HG03139 (cell line): ENCODE measurements around the gene CDKN1B.
"Not testable (repeated sequence)": the region's sequence is repeated elsewhere in the genome, so short reads cannot be mapped to it uniquely, and the experiment has no call there.

Experiments
- ATAC-seq: cut with Tn5 transposase; IDR thresholded peaks from one replicate; pipeline ENCODE4 v1.9.1; 2021; ENCODE audit not compliant: unreplicated experiment

Gene CDKN1B

GRCh38 chr12:12723681-12724420 lies 6.7 kb downstream of the CDKN1B start:
- ATAC-seq = no peak

DNA sequence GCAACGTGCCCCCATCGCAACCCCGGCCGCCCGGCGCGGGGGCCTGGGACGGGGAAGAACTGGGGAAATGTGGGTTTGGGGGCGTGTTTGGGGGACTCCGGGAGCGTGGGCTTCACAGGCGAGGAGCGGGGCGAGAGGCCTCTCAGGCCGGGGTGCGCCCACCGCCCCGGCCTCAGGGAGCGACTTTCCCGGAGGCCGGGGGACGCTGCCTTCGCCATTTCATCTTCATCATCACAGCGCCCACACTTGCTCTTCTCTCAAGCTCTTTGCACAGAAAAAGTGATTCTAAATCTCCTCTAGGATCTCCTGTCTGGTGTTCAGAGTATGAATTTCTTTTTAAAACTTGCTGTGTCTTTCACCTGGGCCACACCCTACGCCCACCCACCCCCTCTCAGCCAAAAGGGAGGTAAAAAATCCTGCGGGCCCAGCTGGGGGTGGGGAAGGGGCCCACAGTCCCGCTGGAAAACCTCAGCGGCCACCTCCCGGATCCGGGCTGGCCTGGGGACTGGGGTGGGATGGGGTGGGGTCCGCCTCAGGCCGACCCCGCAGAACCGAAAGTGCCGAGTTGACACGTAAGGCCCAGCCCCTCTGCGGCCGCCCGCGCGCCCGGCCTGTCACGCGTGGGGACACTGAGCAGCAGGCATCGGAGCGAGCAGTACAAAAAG lies 7.4 kb downstream of the CDKN1B start:
- ATAC-seq = no peak

GRCh38 chr12:12725086-12725955 lies 8.2 kb downstream of the CDKN1B start:
- ATAC-seq = peak; percentile 50

DNA sequence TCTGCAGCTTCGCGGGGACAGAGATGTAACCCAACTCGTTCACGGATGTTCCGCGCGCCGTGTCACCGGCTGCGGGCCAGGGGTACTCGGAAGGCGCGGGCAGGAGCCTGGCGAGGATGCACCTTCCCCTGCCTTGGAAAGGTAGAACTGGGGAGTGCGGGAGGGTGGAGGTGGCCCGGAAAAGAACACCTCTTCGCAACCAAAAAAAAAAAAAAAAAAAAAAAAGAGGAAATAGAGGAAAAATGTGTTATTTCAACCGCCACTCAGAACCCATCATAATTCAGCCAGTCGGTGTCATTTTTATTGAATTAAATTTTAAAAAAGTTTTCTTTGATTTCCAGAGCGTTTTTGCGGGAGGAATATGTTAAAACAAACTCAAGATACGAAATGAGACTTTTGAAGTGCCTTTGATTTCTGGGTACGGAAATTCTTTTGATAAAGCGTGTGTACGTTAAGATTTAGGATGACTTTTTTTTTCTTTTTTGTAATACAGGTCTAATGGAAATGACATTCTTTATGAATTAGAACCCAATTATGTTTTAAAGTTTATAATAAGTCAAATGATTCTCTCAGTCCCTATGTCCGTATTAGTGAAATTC lies 8.9 kb downstream of the CDKN1B start:
- ATAC-seq = no peak

DNA sequence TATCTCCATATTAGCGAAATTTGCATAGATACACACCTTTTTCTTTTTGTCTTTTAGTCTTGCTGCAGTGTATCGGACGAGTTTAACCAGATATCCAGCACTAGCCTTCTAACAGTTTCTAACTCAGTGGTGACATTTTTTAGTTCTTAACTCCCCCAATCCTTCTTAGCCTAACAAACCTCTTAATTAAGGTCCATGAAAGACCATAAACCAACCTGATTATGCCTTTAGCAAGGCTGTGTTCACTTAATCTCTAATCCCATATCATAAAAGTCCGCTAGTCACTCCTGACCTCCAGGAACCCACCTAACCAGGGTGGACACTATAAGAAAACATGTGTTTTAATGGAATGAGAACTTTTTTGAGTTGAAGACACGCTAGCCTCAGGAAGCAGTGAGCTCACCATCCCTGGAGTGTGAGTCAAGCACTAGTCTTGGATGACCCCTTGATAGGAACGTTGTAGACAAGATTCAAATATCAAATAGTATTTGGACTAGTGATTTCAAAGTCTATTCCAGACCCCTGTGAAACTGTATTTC lies 9.5 kb downstream of the CDKN1B start:
- no peak for ATAC-seq

- no peak for ATAC-seq
Measured at GRCh38 chr12:12731178-12731577, 14.0 kb downstream of the CDKN1B start.

DNA sequence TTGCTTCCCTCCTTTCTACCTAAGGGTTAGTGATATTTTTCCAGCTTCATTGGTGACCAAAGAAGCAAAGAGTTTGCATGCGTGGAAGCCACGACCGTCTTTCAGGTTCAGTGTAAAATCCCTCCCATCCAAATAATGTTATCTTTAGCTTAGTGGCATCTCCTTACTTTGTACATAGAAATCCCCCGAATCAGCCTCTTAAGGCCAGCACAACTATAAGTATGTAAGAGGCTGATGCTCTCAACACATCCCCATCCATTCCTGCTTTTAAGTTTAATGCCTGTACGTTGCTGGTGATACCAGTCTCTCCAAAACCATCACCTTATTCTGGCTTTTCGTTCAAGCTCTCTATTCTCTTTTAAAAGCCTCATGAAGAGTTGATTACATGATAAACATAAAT lies 14.6 kb downstream of the CDKN1B start:
- no peak for ATAC-seq

- ATAC-seq = no peak
Measured at GRCh38 chr12:12733118-12733517, 15.9 kb downstream of the CDKN1B start.

DNA sequence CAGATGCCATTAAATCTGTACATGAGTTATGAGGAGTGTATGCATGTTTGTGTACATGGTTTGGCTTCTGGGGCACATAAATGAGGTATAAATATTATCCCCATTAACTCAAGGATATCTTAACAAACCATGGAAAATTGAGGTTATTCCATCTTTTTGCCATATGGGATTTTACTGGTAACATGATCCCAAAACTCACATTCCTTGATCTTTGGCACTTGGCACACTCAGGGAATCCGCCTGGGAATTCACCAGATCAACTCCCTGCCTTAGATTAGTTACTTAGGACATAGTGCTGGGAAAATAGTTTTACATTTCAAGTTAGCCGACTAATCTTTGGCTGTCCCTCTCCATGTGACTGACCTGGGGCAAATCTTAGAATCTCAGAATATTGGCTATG lies 16.9 kb downstream of the CDKN1B start:
- no peak for ATAC-seq

DNA sequence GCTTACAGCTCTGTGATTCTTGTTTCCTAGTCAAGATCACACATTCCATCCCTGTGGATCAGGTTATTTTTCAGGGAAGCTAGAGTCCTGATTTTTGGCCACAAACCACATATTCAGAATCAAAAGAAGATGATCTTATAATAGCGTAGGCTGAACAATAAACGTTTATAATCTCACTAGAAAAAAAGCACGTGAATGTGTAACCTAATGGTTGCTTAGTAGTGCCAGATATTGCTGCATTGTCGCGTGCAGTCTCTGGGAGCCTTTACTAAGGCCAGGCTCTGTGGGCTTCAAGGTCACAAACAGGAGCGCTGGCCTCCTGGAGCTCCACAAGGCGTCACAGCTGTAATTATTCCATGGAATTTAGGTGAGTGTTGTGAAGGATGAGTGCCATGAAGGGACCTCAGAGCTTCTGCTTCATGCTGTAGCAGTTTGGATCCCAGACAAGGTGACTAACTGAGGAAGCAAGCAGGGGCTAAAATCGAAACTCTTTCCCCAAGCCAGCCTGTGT lies 17.4 kb downstream of the CDKN1B start:
- ATAC-seq = no peak

GRCh38 chr12:12735301-12735700 lies 18.1 kb downstream of the CDKN1B start:
- no peak for ATAC-seq

DNA sequence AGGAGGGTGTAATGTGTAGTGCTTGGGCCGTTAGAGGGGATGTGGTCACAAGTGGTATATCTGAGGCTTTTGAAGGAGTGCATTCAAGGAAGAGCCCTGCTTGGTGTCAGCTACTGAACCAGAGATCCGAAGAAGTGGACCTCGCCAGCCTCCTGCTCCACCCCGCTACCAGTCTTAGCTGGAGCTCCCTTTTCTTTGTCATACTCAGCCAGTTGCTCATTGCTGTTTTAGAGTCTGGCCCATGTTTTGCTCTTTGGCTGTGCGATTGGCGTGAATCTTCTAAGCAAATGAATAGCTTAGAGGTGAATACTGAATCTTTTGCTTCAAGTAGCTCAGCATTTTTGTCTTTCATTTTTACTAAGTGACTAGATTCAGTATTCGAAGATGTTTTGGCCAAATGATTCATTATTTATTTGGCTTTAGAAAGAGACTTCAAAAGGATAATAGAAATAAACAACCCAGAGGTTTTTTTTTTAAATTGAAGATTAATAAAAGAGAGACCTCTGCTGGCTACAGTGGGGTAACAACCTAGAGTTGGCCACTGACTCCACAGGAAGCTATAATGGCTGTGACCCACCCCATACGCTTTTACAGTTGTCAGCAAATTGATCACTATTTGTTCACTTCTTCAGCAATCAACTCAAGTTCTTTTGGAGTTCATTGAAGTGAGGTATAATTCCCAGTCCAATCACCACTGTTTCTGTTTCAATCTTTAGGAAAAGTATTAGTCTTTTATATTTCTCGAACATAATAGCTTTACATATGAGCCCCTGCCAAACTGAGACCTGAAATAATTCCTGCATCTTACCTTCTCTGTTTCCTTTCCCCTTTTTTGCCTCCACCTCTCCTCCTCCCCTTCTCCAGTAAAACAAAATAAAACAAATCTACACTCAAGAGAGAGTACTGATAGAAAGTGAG lies 19.9 kb downstream of the CDKN1B start:
- peak; percentile 72 for ATAC-seq

DNA sequence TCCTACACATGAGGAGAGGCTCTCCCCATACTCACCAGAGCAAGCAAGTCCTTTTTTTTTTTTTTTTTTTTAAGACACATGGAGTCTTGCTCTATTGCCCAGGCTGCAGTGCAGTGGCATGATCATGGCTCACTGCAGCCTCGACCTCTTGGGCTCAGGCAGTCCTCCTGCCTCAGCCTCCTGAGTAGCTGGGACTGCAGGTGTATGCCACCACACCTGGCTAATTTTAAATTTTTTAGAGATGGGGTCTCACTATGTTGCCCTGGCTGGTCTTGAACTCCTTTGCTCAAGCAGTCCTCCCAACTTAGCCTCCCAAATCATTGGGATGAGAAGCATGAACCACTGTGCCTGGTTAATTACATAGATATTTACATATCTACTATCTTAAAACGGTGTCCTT lies 21.0 kb downstream of the CDKN1B start:
- not testable (repeated sequence) for ATAC-seq

DNA sequence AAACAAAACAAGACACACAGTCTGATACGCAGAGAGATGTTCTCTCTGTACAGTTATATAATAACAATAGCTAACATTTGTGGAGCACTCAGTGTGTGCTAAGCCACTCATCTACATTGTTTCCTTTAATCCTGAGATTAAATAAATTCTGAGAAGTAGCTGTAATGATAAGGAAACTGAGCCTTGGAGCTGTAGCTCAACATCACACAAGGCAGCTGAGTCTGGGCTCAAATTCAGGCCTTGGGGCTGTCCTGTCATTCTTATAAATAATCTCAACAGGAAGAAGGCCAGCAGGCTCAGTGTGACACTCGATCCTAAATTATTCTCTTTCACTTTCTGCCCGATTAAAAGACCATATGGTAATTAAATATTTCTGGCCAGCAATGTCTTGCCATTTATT lies 24.5 kb downstream of the CDKN1B start:
- no peak for ATAC-seq

DNA sequence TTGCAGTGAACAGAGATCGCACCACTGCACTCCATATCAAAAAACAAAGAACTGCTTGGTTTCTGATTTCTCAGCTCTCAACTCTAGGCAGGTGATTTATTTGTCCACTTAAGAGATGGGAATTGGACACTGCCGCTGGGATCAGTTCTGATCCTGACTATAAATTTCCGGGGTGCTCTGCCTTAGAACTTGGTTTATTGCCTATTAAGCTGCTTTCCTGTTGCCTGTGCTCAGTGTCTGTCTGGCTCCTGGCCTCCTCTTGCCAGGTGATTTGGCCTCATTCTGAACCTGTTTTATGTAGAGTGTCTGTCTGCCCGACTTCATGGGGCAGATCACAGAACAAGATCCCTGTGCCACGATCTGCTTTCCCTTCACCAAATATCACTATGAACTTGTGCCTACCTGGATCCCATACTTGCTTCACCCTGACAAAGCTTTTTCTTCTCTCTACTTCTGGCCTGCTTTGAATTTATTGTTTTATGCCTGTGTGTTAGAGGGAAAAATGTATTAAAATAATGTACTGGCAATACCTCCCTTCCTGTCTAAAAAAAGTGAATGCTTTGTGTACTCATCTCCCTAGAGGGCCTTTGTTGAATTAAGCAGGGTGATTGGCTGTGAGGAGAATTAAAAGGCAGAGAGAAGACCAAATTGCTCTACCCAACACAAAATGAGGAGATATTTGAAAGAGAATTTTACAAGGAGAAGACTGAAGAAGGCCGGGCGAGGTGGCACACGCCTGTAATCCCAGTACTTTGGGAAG lies 27.6 kb downstream of the CDKN1B start:
- no peak for ATAC-seq

- no peak for ATAC-seq
Measured at GRCh38 chr12:12745576-12746211, 28.5 kb downstream of the CDKN1B start.

GRCh38 chr12:12747278-12747677 lies 30.1 kb downstream of the CDKN1B start:
- ATAC-seq = no peak

- ATAC-seq = no peak
Measured at GRCh38 chr12:12748044-12748443, 30.9 kb downstream of the CDKN1B start.

DNA sequence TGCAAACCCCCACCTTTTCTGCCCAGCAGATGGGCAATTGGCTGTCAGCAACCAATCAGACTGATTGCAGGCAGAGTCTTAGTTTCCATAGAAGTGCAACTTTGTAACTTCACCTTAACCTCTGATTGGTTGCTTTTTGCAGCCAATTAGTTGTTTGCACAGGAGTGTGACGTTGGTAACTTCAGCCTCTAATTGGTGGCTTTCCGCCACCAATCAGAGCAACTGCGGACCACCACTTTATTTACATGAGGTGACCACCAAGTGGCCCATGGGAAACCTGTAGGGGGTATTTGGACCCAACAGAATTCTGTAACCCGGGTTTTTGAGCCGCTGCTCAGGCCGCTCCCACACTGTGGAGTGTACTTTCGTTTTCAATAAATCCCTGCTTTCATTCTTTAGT lies 32.3 kb downstream of the CDKN1B start:
- ATAC-seq = no peak
